K562 treated with DMSO at 1 percent for 24 hours (cell line): ENCODE data around the gene SFXN4. TPM values are rescaled to one million over a fixed set of nuclear protein-coding genes. Genes with fewer than 3 reads are reported as not detected.

ENCODE experiments used
- total RNA-seq: library from RNA; unstranded; fragments of 300-600 nt; gene quantifications from 2 replicates; pipeline ENCODE4 v1.2.3, GENCODE V29; 2022; ENCODE audit warnings: low read depth; ENCODE audit not compliant: insufficient read depth

The SFXN4 gene, protein sequence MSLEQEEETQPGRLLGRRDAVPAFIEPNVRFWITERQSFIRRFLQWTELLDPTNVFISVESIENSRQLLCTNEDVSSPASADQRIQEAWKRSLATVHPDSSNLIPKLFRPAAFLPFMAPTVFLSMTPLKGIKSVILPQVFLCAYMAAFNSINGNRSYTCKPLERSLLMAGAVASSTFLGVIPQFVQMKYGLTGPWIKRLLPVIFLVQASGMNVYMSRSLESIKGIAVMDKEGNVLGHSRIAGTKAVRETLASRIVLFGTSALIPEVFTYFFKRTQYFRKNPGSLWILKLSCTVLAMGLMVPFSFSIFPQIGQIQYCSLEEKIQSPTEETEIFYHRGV
- 22.2 and 27.8 TPM in 2 replicates for total RNA-seq

DNA sequence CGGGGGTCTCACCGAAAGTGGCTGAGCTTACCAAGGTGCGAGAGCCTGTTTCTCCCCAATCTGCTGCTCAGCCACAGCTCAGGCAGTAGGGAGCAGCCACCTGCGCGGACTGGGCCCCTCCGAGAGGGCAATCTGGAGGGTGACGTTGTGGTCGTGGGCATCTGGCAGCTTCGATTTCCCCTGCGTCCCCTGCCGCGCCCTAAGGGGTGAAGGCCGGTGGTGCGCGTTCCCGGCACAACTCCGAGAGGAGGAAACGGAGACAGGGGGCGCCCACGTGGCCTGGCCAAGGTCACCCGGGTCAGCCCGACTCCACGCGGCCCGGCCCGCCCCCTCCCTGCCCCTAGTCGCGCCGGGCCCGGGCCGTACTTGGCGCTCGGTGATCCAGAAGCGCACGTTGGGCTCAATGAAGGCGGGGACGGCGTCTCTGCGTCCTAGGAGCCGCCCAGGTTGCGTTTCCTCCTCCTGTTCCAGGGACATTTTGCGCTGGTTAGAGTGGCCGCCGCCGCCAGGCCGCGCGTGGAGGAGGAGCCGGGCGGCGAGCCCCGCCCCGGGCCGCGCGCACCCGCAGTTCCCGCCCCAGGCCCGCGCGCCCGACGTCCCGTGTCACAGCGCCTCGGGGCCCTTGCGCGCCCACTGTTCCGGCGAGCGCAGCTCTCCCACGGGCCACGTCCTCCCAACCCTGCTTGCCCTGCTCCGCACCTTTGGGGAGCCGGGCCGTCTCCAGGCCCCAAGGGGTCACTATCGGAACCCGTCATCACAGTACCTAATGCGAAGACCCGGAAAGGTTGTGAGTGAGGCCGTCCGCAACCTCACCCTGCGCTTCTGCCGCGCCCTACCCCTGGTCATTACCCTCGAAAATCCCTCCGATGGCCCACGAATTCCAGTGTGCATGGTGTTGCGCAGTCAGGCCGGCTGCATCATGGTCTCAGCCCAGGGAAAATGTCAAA is at the start of gene SFXN4:
SFXN4 (minus strand) TSS at position 544 of the 947 bp plus-strand sequence; CDS start at position 477, 67 bp downstream.

DNA sequence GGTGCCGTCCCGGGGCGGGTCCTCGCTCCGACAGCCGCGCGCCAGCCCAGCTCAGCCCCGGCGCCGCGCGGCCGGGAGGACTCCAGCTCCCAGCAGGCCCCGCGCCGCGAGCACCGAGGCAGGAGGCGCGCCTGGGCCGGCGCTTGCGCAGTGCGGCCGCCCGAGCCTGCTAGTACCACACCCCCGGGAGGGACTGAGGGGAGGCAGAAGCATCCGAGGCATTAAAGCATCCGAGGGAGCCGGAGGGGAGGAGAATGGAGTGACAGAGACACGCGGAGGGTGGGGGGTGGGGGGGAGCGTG is 41.8 kb upstream of the SFXN4 start, which contains the start of gene GRK5:
GRK5 (plus strand) TSS at position 206 of the 301 bp plus-strand sequence. CDS start 347 bp downstream, outside the sequence.

DNA sequence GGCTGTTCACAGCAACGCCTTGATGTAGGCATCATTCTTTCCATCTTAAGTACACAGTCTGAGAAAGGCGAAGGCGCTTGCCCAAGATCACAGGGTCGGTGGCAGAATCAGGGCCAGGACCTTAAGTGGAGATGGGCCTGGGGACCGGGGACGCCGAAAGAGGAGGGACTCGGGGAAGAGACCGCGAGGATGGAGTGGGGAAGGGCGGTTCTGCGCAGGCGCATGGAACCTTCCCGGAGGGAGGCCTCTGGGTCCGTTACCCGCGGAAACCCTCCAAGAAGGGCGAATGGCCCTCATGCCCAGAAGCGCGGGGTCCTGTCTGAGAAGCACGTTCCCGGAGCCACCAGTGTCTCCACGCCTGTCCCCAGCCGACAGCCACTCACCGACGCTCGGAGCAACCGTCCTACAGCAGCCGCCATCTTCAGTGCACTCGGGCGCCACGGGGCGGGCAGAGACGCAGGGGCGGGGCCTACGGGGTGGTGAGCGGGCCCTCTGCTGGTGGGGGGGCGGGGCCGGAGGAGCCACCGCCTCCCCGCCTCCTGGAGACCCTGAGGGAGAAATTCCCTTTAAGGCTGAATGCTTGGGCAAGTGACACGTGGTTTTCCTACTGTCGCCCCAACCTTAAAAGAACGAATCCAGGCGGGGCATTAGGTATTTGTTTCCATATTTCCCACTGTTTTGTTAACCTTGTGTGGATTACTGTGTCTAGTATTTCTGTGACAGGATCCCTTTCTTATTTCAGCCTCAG is 13.0 kb upstream of the SFXN4 start, which contains the start of gene PRDX3:
PRDX3 (minus strand) TSS at position 441 of the 748 bp plus-strand sequence; CDS start at position 419, 22 bp downstream.

DNA sequence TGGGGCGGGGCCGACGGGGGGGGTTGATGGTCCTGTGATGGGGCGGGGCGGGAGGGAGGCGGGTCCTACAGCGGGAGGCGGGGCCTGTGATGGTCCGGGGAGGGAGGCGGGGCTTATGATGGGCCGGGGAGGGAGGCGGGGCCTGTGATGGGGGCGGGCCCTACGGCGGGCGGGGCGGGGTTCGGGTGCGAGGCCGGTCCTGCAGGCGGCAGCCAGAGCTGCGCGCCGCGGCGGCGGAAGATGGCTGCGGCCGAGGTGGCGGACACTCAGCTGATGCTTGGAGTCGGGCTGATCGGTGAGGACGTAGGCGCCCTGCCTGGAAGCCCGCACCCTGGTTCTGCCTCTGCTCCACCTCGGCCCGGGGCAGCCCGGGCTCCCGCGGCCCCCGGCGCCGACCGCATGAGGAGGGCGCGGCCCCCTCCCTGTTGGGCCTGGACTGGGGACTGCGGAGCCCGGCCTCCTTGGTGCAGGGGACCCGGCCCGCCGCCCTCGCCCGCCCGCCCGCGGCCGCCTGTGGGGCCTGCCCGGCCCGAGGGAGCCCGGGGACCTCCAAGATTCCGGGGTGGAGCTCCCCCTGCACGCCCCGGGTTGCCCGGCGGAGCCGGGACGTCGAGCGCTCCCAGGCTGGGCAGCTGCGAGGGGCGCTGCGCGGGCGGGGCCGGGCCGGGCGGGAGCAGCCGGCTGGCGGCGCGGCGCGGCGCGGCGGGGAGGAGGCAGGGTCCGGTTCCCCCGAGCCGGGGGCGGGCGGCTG is 61.4 kb downstream of the SFXN4 start, which contains the start of gene DENND10:
DENND10 (plus strand) TSS at position 211 of the 751 bp plus-strand sequence; CDS start at position 241, 30 bp downstream.

Other genes starting within 250 kb of the SFXN4 start
- gene NANOS1, start 136.0 kb downstream of the SFXN4 start, total RNA-seq = 0.29 TPM in 2 replicates
- gene EIF3A, start 84.9 kb downstream of the SFXN4 start, total RNA-seq = 65.9 and 71.7 TPM in 2 replicates
- 21.9 and 25.8 TPM in 2 replicates for gene DENND10, start 61.6 kb downstream of the SFXN4 start, total RNA-seq
- 111 and 121 TPM in 2 replicates for gene PRDX3, start 13.1 kb upstream of the SFXN4 start, total RNA-seq
- 2.7 and 3.0 TPM in 2 replicates for gene GRK5, start 41.9 kb upstream of the SFXN4 start, total RNA-seq